Putamen (tissue), 1 donor: ENCODE results near the gene RSL24D1.

Experiments used
- DNase-seq: peaks from one replicate; pipeline ENCODE4 v3.0.0-alpha.2; 2016; ENCODE audit warnings: low spot score

RSL24D1 gene

DNA sequence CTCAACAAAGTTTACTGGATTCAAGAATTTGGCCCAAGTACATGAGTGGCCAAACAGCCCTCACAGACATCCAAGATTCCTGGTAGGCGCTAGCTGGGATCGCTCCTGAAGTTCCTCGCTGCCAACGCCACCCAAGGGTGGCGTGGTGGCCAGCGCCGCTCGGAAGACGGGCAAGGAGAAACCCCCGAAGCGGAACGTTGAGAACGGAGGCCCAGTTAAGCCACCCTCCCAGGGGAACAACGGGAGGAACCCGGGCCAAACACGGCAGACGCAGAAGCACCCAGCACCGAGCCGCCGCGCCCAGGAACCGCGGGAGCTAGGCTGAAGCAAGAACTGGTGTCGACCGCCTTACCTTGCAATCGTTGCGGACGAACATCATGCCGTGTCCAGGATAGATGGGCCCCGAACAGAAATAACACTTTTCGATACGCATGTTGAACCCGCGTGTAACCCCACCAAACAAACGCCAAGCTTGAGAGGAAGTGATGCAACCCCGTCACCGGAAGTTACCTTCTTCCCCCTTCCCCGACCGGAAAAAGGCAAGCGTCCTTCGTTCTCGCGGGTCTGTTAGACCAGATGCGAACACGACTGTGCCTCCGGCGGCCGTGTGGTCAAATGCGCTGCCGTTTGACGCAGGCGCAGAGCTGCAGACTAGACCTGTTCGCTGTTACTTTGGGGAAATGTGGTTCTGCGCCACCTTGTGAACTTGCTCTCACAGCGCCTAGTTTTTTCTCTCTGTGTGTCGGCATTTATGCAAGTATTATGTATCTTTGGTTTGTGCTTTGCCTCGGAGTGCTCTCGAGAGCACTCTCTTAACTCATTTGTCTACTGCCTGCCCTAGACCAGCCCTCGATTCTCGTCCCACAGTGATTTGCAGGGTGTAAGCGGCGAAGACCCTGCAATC lies at the start of gene RSL24D1:
RSL24D1 (minus strand) TSS at position 484 of the 904 bp plus-strand sequence; CDS start at position 433, 51 bp downstream.
- peak; percentile 98 for DNase-seq

- no peak for DNase-seq
These were observed 48.3 kb upstream of the RSL24D1 start for GRCh38 chr15:55245059-55245458.

DNA sequence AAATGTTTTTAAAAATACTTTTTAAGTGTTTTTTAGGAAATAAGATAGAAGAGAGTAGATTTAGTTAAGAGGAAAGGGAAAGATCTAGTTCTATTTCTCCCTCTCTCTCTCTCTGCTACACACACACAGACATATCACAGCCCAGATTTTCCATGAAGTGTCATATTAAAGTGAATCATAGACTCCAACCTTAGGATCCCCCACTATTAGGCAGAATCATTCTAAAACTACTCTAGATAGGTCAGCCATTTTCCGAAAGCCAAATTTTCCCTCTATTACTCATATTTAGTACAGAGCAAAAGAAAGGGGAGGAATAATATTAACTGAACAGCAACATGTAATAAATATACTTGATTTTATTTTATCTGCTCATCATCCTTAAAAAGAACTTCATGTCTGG lies 45.1 kb upstream of the RSL24D1 start:
- DNase-seq = no peak

- no peak for DNase-seq
These were observed 44.4 kb upstream of the RSL24D1 start for GRCh38 chr15:55241186-55241585.

DNA sequence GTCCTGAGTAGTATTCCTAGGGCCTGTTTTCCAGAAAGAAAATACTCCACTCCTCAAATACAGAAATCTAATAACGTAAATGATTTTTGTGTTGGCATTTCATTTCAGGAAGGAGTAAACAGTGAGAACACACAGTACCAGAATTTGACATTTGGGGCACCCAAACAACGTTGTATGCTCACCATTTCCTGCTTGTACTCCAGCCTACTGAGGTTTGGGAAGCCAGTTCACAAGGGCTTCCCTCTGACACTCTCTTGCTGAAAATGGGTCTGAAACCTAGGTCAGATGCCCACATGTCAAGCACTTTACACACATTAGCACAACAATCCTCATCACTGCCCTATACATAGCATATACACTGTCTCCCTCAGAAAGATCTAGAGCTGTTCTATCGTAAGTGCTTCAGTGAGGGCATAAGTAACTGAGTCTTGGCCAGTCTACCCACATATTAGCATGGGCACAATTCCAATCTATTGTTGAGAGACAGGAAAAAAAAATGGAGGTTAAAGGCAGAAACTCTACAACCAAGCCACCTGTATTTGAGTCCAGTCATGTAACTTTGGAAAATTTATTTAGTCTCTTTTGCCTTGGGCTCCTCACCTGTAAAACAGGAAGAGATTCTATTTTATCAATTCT lies 43.5 kb upstream of the RSL24D1 start:
- no peak for DNase-seq

DNA sequence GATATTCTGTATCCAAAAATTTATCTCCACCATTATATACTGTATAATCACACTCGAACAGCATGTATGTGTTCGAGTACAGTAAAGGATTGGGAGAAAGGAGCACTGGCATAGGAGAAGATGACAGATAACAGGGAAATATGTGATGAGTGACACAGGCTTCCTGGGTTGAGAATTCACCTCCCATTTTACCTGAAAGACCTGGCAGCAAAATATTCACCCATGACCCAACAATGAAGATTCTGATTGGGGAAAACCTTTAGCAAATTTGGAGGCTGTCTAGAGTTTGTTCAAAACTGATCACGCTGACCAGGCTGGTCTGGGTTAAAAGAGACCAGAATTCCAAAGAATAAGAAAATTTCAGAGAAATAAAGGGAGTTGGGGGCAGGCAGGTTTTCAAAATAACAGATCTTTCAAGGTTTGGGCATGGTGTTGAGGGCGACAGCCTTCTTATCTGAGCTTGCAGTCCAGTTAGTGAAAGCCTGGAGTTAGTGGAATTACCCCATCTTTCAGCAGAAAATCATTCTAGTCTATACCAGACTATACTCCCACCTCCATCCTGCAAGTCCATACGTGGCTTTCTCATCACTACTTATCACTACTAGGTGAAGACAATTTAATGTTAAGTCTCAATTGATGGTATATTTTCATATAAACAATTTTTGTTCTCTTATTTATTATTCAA lies 42.8 kb upstream of the RSL24D1 start:
- no peak for DNase-seq

GRCh38 chr15:55238877-55239276 lies 42.1 kb upstream of the RSL24D1 start:
- DNase-seq = no peak

DNA sequence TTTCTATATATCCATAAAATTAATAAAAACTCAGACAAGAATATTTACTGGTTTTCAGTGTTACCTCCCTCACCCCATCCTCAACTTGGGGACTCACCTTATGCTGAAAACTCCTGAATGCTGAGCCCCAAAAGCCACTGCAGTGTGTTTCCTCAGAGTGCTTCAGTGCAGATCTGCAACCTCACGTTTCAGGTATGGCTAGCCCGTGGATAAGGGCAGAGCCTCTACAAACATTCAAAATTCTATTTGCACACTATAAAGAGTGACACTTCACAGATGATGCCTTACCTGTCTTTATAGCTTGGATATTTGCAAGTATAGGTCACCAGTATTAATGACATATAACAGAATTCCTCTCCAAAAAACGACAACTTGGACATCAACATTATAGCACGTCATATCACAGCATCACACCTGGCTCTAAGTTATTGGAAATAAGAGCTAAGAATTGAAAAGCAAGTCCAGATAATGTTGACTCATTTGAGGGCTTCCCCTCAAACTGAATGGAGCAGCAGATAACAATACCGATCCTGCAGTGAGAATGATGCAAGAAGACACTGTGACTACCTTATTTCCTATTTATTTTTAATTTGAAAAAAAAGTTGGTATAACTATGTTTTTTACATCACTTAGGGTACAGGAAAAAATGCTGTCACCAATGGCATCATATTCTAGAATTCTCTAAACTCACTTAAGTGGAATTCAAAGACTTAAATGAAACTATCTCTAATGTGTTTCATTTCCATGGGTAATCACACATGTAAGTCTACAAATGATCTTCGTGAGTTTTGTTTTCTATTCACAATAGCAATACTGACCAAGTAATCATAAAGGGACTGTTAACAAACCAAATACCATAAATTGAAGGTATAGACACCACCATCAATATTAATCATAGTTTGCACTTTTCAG lies 40.7 kb upstream of the RSL24D1 start:
- DNase-seq = no peak

DNA sequence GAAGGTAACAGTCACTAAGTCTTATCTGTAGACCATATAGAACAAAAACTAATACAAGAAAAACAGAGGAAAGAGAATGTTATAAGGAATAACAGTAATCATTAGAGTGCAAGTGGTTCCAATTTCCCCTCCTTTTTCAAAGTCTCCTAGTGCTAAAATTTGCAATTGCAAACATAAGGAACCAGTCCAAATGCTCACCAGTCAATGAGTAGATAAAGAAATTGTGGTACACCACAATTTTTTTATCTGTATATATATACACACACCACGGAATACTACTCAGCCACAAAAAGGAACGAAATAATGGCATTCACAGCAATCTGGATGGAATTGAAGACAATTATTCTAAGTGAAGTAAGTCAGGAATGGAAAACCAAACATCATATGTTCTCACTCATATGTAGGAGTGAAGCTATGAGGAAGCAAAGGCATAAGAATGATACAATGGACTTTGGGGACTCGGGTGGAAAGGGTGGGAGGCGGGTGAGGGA lies 38.9 kb upstream of the RSL24D1 start:
- no peak for DNase-seq

GRCh38 chr15:55234800-55235104 lies 38.0 kb upstream of the RSL24D1 start:
- no peak for DNase-seq

- no peak for DNase-seq
These were observed 37.5 kb upstream of the RSL24D1 start for GRCh38 chr15:55234104-55234799.

- DNase-seq = no peak
These were observed 34.7 kb upstream of the RSL24D1 start for GRCh38 chr15:55231455-55231854.

DNA sequence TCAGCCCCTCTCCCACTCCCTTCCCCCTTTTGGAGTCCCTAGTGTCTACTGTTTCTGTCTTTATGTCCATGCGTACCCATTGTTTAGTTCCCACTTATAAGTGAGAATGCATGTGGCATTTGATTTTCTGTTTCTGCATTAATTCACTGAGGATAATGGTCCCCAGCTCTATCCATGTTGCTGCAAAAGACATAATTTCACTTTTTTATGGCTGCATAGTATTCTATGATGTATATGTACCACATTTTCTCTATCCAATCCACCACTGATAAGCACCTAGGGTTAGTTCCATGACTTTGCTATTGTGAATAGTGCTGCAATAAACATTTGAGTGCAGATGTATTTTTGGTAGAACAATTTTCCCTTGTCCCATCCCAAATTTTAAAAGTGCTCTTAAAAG lies 34.2 kb upstream of the RSL24D1 start:
- no peak for DNase-seq

DNA sequence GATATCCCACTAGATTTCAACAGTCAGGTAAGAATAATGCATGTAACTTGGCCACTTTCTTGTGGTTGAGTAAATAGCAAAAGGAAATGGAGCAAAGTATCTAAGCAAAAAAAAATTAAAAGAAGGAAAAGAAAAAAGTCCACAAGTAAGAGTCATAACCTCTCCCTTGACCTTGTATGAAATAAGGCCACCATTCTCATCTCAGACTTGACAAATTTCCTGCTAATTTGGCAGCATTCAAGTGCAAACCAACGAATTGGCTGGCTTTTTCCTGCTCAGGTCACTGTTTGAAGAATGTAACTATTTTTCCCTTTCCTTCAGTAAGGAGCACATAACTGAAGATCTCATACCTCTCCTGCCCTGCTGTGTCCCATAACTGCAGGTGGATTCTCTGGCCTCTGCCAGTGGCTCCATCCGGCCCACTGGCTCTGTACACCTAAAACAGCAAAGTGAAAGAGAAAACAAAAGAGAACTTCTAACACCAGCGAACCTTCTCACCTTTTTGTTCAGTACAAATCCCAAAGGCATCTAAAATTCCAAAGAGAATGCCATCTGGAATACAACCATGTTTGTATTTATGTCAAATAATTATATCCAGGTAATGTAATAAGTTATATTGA lies 33.4 kb upstream of the RSL24D1 start:
- no peak for DNase-seq

GRCh38 chr15:55226127-55226526 lies 29.4 kb upstream of the RSL24D1 start:
- no peak for DNase-seq

DNA sequence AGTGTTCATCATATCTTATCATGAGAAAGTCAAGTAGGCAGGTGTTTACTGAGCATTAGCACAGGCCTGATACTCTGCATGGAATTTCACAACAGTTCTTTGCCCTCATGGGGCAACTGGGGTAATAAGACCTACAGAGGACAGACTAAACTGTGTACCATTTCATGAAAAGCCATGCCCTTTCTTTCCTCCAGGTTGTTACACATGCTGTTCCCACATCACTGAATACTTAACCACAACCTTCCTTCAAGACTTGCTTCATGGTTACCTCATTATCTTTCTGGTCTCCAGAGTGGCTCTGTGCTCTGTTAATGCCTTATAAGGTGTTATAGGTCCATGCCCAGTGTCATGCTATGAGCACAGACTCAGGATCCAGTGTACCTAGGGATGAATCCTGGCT lies 28.2 kb upstream of the RSL24D1 start:
- DNase-seq = no peak

- DNase-seq = no peak
These were observed 25.8 kb upstream of the RSL24D1 start for GRCh38 chr15:55222588-55222987.

GRCh38 chr15:55221090-55222011 lies 24.6 kb upstream of the RSL24D1 start:
- no peak for DNase-seq

DNA sequence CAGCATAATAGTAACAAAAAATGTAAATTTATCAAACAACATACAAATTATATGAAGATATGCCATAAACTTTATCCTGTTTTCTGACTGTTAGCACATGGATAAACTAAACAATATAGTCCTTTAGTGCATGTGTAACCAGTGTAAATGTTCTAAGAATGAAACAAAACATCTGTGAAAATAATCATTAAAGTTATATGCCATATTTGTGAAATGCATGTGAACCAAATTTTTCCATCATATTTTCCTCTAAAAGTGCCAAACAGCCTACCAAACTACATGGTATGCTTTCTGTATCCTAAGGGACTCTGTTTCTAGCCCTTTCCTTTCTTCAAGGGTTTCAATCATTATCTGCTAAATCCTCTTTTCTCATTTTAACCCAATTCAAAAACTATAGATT lies 23.9 kb upstream of the RSL24D1 start:
- no peak for DNase-seq

- no peak for DNase-seq
These were observed 21.3 kb upstream of the RSL24D1 start for GRCh38 chr15:55218056-55218455.
